ENCODE data around the gene CLIP4.

DNA sequence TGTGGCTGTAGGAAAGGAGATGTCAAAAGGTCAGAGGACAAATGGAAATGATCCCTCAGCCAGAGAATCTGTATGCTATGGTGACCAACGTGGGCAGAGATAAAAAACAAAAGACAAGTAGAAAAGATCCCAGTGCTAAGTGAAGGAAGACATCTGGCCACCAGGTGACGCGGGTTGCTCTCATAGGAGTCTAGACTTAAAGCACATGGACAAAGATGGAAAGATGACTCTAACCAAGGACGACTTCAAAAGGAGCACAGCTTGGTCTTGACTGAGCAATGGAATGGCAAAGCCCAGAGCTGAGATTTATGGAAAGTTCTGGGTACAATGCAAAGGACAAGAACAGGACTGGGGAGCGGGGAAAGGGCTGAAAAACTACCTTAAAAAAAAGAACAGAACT lies 96.8 kb downstream of the CLIP4 start:
- TF ChIP-seq ESRRA (IDR thresholded peaks at IDR 0.05; ENCODE audit: borderline replicate concordance, low read length) (no peak), SMC3 (IDR thresholded peaks at IDR 0.05) (no peak), NFE2L2 (conservative IDR thresholded peaks at IDR 0.05; ENCODE audit: low read length) (no peak), MAFK (IDR thresholded peaks at IDR 0.05; ENCODE audit: partially characterized antibody) (no peak), POLR2AphosphoS2 (conservative IDR thresholded peaks at IDR 0.05; ENCODE audit: low read length) (no peak), KDM1A (IDR thresholded peaks at IDR 0.05; ENCODE audit: low read depth) (no peak), RCOR1 (IDR thresholded peaks at IDR 0.05; ENCODE audit: low read depth, low read length) (no peak), ZFP36 (IDR thresholded peaks at IDR 0.05; ENCODE audit: borderline replicate concordance, partially characterized antibody) (no peak), POLR2A (IDR thresholded peaks at IDR 0.05; ENCODE audit: low read length) (no peak)
- TF ChIP-seq, protein P1, sequence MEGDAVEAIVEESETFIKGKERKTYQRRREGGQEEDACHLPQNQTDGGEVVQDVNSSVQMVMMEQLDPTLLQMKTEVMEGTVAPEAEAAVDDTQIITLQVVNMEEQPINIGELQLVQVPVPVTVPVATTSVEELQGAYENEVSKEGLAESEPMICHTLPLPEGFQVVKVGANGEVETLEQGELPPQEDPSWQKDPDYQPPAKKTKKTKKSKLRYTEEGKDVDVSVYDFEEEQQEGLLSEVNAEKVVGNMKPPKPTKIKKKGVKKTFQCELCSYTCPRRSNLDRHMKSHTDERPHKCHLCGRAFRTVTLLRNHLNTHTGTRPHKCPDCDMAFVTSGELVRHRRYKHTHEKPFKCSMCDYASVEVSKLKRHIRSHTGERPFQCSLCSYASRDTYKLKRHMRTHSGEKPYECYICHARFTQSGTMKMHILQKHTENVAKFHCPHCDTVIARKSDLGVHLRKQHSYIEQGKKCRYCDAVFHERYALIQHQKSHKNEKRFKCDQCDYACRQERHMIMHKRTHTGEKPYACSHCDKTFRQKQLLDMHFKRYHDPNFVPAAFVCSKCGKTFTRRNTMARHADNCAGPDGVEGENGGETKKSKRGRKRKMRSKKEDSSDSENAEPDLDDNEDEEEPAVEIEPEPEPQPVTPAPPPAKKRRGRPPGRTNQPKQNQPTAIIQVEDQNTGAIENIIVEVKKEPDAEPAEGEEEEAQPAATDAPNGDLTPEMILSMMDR (IDR thresholded peaks at IDR 0.05): no peak
- TF ChIP-seq, protein P2, sequence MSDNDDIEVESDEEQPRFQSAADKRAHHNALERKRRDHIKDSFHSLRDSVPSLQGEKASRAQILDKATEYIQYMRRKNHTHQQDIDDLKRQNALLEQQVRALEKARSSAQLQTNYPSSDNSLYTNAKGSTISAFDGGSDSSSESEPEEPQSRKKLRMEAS (IDR thresholded peaks at IDR 0.05): no peak
- TF ChIP-seq, protein P3, sequence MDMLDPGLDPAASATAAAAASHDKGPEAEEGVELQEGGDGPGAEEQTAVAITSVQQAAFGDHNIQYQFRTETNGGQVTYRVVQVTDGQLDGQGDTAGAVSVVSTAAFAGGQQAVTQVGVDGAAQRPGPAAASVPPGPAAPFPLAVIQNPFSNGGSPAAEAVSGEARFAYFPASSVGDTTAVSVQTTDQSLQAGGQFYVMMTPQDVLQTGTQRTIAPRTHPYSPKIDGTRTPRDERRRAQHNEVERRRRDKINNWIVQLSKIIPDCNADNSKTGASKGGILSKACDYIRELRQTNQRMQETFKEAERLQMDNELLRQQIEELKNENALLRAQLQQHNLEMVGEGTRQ (IDR thresholded peaks at IDR 0.05): no peak

Measured in A549 (cell line).